ENCODE results near the gene ATXN10.
"Not testable (repeated sequence)": the region's sequence is repeated elsewhere in the genome, so short reads cannot be mapped to it uniquely, and the experiment has no call there.

The ATXN10 gene

GRCh38 chr22:45678961-45679912, 7.6 kb downstream of the ATXN10 start:
- ChIA-PET POLR2A (interaction anchor here (0.8 kb wide), 1 partner anchor 8 kb away, joined by 7 read pairs; the partner anchor contains the start of gene ATXN10), CTCF (no interaction called here)
- no peak for DNase-seq (ENCODE audit: extremely low spot score)
- TF ChIP-seq L3MBTL2 (conservative IDR thresholded peaks at IDR 0.05) (no peak), FOXM1 (IDR thresholded peaks at IDR 0.05; ENCODE audit: borderline replicate concordance) (no peak), CTBP1 (IDR thresholded peaks at IDR 0.05; ENCODE audit: borderline replicate concordance) (no peak), ARNT (IDR thresholded peaks at IDR 0.05) (no peak), TARDBP (IDR thresholded peaks at IDR 0.05) (no peak), FOXA1 (IDR thresholded peaks at IDR 0.05) (no peak), PKNOX1 (IDR thresholded peaks at IDR 0.05) (no peak), ZNF384 (IDR thresholded peaks at IDR 0.05) (no peak), BHLHE40 (IDR thresholded peaks at IDR 0.05; ENCODE audit: borderline replicate concordance) (no peak), ELF4 (IDR thresholded peaks at IDR 0.05) (no peak), SP1 (IDR thresholded peaks at IDR 0.05) (no peak), LEF1 (IDR thresholded peaks at IDR 0.05; ENCODE audit: borderline replicate concordance) (no peak), SUZ12 (IDR thresholded peaks at IDR 0.05) (no peak), HDGF (IDR thresholded peaks at IDR 0.05; ENCODE audit: borderline replicate concordance) (no peak), NFRKB (IDR thresholded peaks at IDR 0.05) (no peak), FOXK2 (IDR thresholded peaks at IDR 0.05) (no peak)

GRCh38 chr22:45680932-45681700, 9.5 kb downstream of the ATXN10 start:
- POLR2A ChIA-PET = interaction anchor here (0.8 kb wide), 1 partner anchor 8 kb away, joined by 3 read pairs; no protein-coding TSS in a partner anchor
- DNase-seq (ENCODE audit: extremely low spot score) = no peak
- TF ChIP-seq FOXA1 (IDR thresholded peaks at IDR 0.05) = no peak
- no peak for TF ChIP-seq SUZ12 (IDR thresholded peaks at IDR 0.05)
- TF ChIP-seq TARDBP (IDR thresholded peaks at IDR 0.05) = no peak
- TF ChIP-seq L3MBTL2 (conservative IDR thresholded peaks at IDR 0.05) = no peak
- CTCF ChIA-PET = interaction anchor here (0.6 to 1.0 kb wide), 2 partner anchors 8 to 147 kb away, joined by 3 read pairs; no protein-coding TSS in a partner anchor

- DNase-seq (ENCODE audit: extremely low spot score) = no peak
- TF ChIP-seq LEF1 (IDR thresholded peaks at IDR 0.05; ENCODE audit: borderline replicate concordance) (no peak), ZNF384 (IDR thresholded peaks at IDR 0.05) (no peak), TARDBP (IDR thresholded peaks at IDR 0.05) (no peak), CTBP1 (IDR thresholded peaks at IDR 0.05; ENCODE audit: borderline replicate concordance) (no peak), SP1 (IDR thresholded peaks at IDR 0.05) (no peak), FOXA1 (IDR thresholded peaks at IDR 0.05) (no peak), PKNOX1 (IDR thresholded peaks at IDR 0.05) (no peak), FOXM1 (IDR thresholded peaks at IDR 0.05; ENCODE audit: borderline replicate concordance) (no peak), NFRKB (IDR thresholded peaks at IDR 0.05) (no peak), L3MBTL2 (conservative IDR thresholded peaks at IDR 0.05) (no peak), SUZ12 (IDR thresholded peaks at IDR 0.05) (no peak), ARNT (IDR thresholded peaks at IDR 0.05) (no peak), ELF4 (IDR thresholded peaks at IDR 0.05) (no peak), BHLHE40 (IDR thresholded peaks at IDR 0.05; ENCODE audit: borderline replicate concordance) (no peak), HDGF (IDR thresholded peaks at IDR 0.05; ENCODE audit: borderline replicate concordance) (no peak), FOXK2 (IDR thresholded peaks at IDR 0.05) (no peak)
- CTCF ChIA-PET = interaction anchor here (1.0 kb wide), 1 partner anchor 9 kb away, joined by 3 read pairs; no protein-coding TSS in a partner anchor
- POLR2A ChIA-PET = interaction anchor here (0.8 kb wide), 1 partner anchor 9 kb away, joined by 3 read pairs; no protein-coding TSS in a partner anchor
These were observed 10.4 kb downstream of the ATXN10 start for GRCh38 chr22:45682064-45682463.

- CTCF ChIA-PET; POLR2A ChIA-PET; DNase-seq (ENCODE audit: extremely low spot score): not testable (repeated sequence)
These were observed 11.1 kb downstream of the ATXN10 start for GRCh38 chr22:45682773-45683172.

- CTCF ChIA-PET = no interaction called here
- no peak for TF ChIP-seq BHLHE40 (IDR thresholded peaks at IDR 0.05; ENCODE audit: borderline replicate concordance)
- no peak for TF ChIP-seq NFRKB (IDR thresholded peaks at IDR 0.05)
- TF ChIP-seq ELF4 (IDR thresholded peaks at IDR 0.05) = no peak
- no peak for TF ChIP-seq ZNF384 (IDR thresholded peaks at IDR 0.05)
- no peak for TF ChIP-seq CTBP1 (IDR thresholded peaks at IDR 0.05; ENCODE audit: borderline replicate concordance)
- no peak for TF ChIP-seq FOXM1 (IDR thresholded peaks at IDR 0.05; ENCODE audit: borderline replicate concordance)
- no peak for TF ChIP-seq FOXA1 (IDR thresholded peaks at IDR 0.05)
- no peak for TF ChIP-seq L3MBTL2 (conservative IDR thresholded peaks at IDR 0.05)
- no peak for TF ChIP-seq LEF1 (IDR thresholded peaks at IDR 0.05; ENCODE audit: borderline replicate concordance)
- TF ChIP-seq TARDBP (IDR thresholded peaks at IDR 0.05) = no peak
- no peak for TF ChIP-seq FOXK2 (IDR thresholded peaks at IDR 0.05)
- TF ChIP-seq SP1 (IDR thresholded peaks at IDR 0.05) = no peak
- TF ChIP-seq PKNOX1 (IDR thresholded peaks at IDR 0.05) = no peak
- no peak for TF ChIP-seq SUZ12 (IDR thresholded peaks at IDR 0.05)
- no peak for TF ChIP-seq ARNT (IDR thresholded peaks at IDR 0.05)
- no peak for TF ChIP-seq HDGF (IDR thresholded peaks at IDR 0.05; ENCODE audit: borderline replicate concordance)
- POLR2A ChIA-PET = interaction anchor here (1.0 kb wide), 1 partner anchor 12 kb away, joined by 3 read pairs; the partner anchor contains the start of gene ATXN10
- DNase-seq (ENCODE audit: extremely low spot score) = no peak
These were observed 11.6 kb downstream of the ATXN10 start for GRCh38 chr22:45683248-45683647.
